Fibroblast of lung (primary cell): ENCODE results near the gene FAM185A. TPM values are rescaled to one million over a fixed set of nuclear protein-coding genes. Genes with fewer than 3 reads are reported as not detected.
"Not testable (repeated sequence)": the region's sequence is repeated elsewhere in the genome, so short reads cannot be mapped to it uniquely, and the experiment has no call there.

Experiments used
- DNase-seq, 2 donors: peaks; one replicate each; pipeline versions ENCODE4 v3.0.0 to v3.0.0-alpha.2; 2010; ENCODE audit warnings: low read depth in 2 of 2
- H2AFZ ChIP-seq: 2 replicates; pipeline ENCODE4 v1.5.1; 2012; ENCODE audit warnings: low read length, control low read depth, inconsistent platforms
- H3K27ac ChIP-seq: 2 replicates; pipeline ENCODE4 v1.5.1; 2011; ENCODE audit warnings: low read length, control low read depth; ENCODE audit not compliant: insufficient read depth
- H3K27me3 ChIP-seq: 2 replicates; pipeline ENCODE4 v1.5.1; 2011; ENCODE audit warnings: mild to moderate bottlenecking, low read length; ENCODE audit not compliant: control insufficient read depth, insufficient read depth
- H3K36me3 ChIP-seq: 2 replicates; pipeline ENCODE4 v1.5.1; 2011; ENCODE audit warnings: low read length; ENCODE audit not compliant: control insufficient read depth, insufficient read depth
- H3K4me1 ChIP-seq: 2 replicates; pipeline ENCODE4 v1.5.1; 2011; ENCODE audit warnings: low read length; ENCODE audit not compliant: control insufficient read depth, insufficient read depth; ENCODE audit errors: extremely low read depth
- H3K4me2 ChIP-seq: 2 replicates; pipeline ENCODE4 v1.5.1; 2011; ENCODE audit warnings: low read length, control low read depth; ENCODE audit not compliant: insufficient read depth; ENCODE audit errors: extremely low read depth
- H3K4me3 ChIP-seq, 4 experiments: fragments of 200-600 bp in 1 of 4; sonication (generic) in 1 of 4; replicated peaks in 1 of 4; 2 replicates each; pipeline ENCODE4 v1.5.1; 2011 to 2016; ENCODE audit warnings: low read length in 4 of 4, low read depth in 3 of 4, mild to moderate bottlenecking in 3 of 4, control low read depth in 2 of 4, inconsistent platforms in 1 of 4, mixed read lengths in 1 of 4; ENCODE audit not compliant: insufficient read depth in 1 of 4; ENCODE audit errors: control extremely low read depth in 1 of 4
- H3K79me2 ChIP-seq: 2 replicates; pipeline ENCODE4 v1.5.1; 2012; ENCODE audit warnings: mild to moderate bottlenecking, low read length, inconsistent platforms; ENCODE audit not compliant: control insufficient read depth, insufficient read depth
- H3K9ac ChIP-seq: 2 replicates; pipeline ENCODE4 v1.5.1; 2011; ENCODE audit warnings: mild to moderate bottlenecking, low read length, control low read depth; ENCODE audit not compliant: insufficient read depth
- H3K9me3 ChIP-seq: 2 replicates; pipeline ENCODE4 v1.5.1; 2012; ENCODE audit warnings: low read depth, low read length; ENCODE audit not compliant: control insufficient read depth, insufficient read depth
- H4K20me1 ChIP-seq: 2 replicates; pipeline ENCODE4 v1.5.1; 2011; ENCODE audit warnings: low read length; ENCODE audit not compliant: control insufficient read depth, insufficient read depth; ENCODE audit errors: extremely low read depth
- CTCF ChIP-seq, 2 donors: IDR thresholded peaks in 1 of 2; conservative IDR thresholded peaks in 1 of 2; 1 replicate in 1 of 2; 2 replicates in 1 of 2; pipeline ENCODE4 v1.5.1; 2011 to 2012; ENCODE audit warnings: low read length in 2 of 2, control low read depth in 1 of 2, inconsistent platforms in 1 of 2, low read depth in 1 of 2, mild to moderate bottlenecking in 1 of 2
- EZH2 ChIP-seq: IDR thresholded peaks from 2 replicates; pipeline ENCODE4 v1.5.1; 2012; ENCODE audit warnings: low read length, control low read depth, mild to moderate bottlenecking; ENCODE audit errors: missing control alignments
- polyA plus RNA-seq, 2 donors: library from polyadenylated mRNA; depleted of rRNA in 1 of 2; stranded (reverse) in 1 of 2; unstranded in 1 of 2; fragments of >200 nt; gene quantifications; 2 replicates each; pipeline ENCODE4 v1.2.1, GENCODE V29; 2011 to 2012; ENCODE audit warnings: missing spikeins in 1 of 2
- total RNA-seq: library from RNA; depleted of rRNA; stranded (reverse); fragments of >200 nt; gene quantifications from 2 replicates; pipeline ENCODE4 v1.2.1, GENCODE V29; 2014

The FAM185A gene
- total and polyA plus RNA-seq, 2 donors (not counting 1 experiment from before 2014, with no cell fraction given): 4.0 to 9.9 TPM

DNA sequence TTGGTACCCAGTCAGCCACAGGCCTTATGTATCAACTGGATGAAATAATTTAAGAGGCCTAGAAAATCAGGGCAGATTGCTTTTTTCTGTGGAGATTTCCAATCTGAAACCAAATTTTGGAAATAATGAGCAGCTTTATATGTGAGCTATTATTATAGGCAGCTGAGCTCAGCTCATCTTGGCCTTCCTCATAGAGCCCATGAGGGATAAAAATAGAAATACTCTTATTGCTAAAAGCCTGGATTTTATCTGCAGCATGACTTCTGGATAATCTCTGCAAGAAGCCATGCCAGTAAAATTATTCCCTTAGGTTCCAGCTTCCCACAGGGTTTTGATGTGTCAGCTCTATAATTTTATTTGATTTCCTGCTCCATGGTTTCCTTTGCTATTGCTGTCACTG lies 43.0 kb downstream of the FAM185A start:
- not testable (repeated sequence) for H3K79me2 ChIP-seq, H3K4me1 ChIP-seq, H3K4me2 ChIP-seq, H3K4me3 ChIP-seq, H2AFZ ChIP-seq, H3K36me3 ChIP-seq, DNase-seq, H3K9me3 ChIP-seq, H3K27ac ChIP-seq, H3K27me3 ChIP-seq, H4K20me1 ChIP-seq, H3K9ac ChIP-seq

GRCh38 chr7:102794567-102794966 lies 45.8 kb downstream of the FAM185A start:
- not testable (repeated sequence) for H4K20me1 ChIP-seq, H3K79me2 ChIP-seq, H3K9me3 ChIP-seq, H2AFZ ChIP-seq, H3K9ac ChIP-seq, H3K4me1 ChIP-seq, H3K4me2 ChIP-seq, H3K36me3 ChIP-seq, H3K27me3 ChIP-seq, H3K27ac ChIP-seq, H3K4me3 ChIP-seq
- peak in 1 of 2 donors; percentile 27 for DNase-seq

GRCh38 chr7:102795987-102796595 lies 47.3 kb downstream of the FAM185A start:
- H3K4me3 ChIP-seq, H3K4me1 ChIP-seq, H3K27me3 ChIP-seq, H3K9ac ChIP-seq, H3K27ac ChIP-seq, H3K36me3 ChIP-seq, H2AFZ ChIP-seq, H3K4me2 ChIP-seq, H4K20me1 ChIP-seq, H3K9me3 ChIP-seq, H3K79me2 ChIP-seq: not testable (repeated sequence)
- DNase-seq: peak; percentile 25 to 70

DNA sequence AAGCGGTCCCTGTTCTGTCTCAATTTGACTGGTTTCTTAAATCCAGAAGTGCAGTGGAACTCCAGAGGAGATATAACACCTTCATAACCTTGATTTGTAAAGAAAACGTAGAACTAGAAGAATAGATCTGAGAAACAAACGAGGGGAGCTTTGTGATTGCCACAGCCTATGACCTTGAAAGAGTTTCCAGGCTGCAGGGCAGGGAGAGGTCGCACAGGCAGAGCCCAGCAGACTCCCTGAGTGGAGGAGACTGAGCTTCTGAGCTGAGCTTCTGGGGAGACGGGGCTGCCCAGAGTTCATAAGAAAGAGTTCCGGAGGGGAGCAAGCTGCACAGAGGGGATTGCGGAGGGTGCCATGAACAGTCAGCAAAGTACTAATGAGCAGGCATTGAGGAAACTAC lies 57.8 kb downstream of the FAM185A start:
- no peak for TF ChIP-seq EZH2
- no peak for TF ChIP-seq CTCF (conservative IDR thresholded peaks at IDR 0.05 in 1 of 2, IDR thresholded peaks at IDR 0.05 in 1 of 2; ENCODE audit: low read depth in 1 of 2, low read length in 2 of 2)
- Histone ChIP-seq H3K9me3 (no peaks in the 10 kb centered on the region), H3K4me1 (no peaks in the 10 kb centered on the region), H3K4me3 (no peak overlapping the region), H3K27me3 (no peaks in the 10 kb centered on the region), H3K36me3 (no peaks in the 10 kb centered on the region), H2AFZ (no peak overlapping the region), H4K20me1 (no peaks in the 10 kb centered on the region), H3K9ac (no peak overlapping the region), H3K27ac (no peak overlapping the region), H3K79me2 (no peaks in the 10 kb centered on the region), H3K4me2 (no peak overlapping the region)
- no peak for DNase-seq
